ENCODE results near the gene CXorf66.

- TF ChIP-seq TCF7L2 (IDR thresholded peaks at IDR 0.05; ENCODE audit: borderline replicate concordance, extremely low read depth, insufficient read depth, insufficient read length) (no peak), CTCF (IDR thresholded peaks at IDR 0.05 in 2 of 3, conservative IDR thresholded peaks at IDR 0.05 in 1 of 3; ENCODE audit: borderline replicate concordance in 1 of 3, insufficient read depth in 1 of 3, low read depth in 2 of 3, low read length in 2 of 3) (no peak), EZH2phosphoT487 (IDR thresholded peaks at IDR 0.05; ENCODE audit: borderline replicate concordance) (no peak), POLR2A (IDR thresholded peaks at IDR 0.05; ENCODE audit: borderline replicate concordance, extremely low read depth, insufficient read depth, insufficient read length) (no peak), EZH2 (IDR thresholded peaks at IDR 0.05) (no peak)
These were observed 41.1 kb downstream of the CXorf66 start for GRCh38 chrX:139924069-139924695.
